Stimulated activated CD4-positive, alpha-beta T cell treated with anti-CD3 and anti-CD28 coated beads, Interleukin-2, amount 100 ng/mL, for 24 hours (primary cell): ENCODE data around the gene ALDH1A1.

Experiments used
- DNase-seq, 2 donors: peaks; one replicate each; pipeline ENCODE4 v3.0.0-alpha.2; 2020

The ALDH1A1 gene

DNA sequence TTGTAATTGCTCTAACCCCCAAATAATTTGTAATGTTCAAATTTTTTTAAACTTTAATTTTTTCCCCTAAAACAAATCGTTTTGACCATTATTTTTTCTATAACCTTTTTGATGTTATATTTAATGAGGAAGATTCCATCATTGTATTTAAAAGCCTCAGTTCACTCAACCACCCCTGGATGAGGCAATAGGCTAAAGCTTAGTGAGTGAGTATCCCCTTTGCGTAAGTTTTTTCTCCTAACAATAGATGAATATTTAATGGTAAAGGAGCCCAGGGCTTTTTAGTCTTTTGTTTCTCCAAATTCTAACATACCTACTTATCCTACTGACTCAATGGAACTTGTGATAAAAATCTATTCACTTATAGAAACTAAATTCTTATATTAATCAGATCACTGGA is 38.1 kb downstream of the ALDH1A1 start:
- DNase-seq = no peak

DNA sequence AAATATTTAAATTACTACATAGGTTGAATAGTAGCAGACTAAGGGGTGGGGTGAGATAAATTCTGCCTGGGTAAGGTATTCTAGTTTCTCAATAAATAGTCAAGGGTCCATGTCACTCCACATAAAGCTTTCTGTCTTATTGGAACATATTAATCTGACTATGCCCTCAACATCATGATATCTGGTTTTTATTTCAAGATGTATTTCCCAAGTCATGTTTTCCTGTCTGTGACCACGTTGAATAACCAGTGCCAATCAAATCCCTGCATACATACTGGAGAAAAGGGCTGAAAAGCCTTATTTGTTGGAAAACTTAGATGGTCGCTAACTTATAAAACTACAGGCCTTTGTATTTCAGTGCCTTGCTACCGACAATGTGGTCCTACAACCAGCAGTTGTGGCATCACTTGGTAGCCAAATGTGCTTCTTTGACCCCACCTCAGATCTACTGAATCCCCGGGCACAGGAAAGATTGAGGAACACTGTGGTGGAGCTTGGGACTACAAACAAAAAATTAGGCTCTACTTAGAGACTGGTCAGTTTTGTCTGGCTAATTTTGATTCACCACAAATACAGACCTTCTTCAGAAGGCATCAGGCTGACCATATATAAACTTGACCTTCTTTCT is 39.4 kb downstream of the ALDH1A1 start:
- no peak for DNase-seq

DNA sequence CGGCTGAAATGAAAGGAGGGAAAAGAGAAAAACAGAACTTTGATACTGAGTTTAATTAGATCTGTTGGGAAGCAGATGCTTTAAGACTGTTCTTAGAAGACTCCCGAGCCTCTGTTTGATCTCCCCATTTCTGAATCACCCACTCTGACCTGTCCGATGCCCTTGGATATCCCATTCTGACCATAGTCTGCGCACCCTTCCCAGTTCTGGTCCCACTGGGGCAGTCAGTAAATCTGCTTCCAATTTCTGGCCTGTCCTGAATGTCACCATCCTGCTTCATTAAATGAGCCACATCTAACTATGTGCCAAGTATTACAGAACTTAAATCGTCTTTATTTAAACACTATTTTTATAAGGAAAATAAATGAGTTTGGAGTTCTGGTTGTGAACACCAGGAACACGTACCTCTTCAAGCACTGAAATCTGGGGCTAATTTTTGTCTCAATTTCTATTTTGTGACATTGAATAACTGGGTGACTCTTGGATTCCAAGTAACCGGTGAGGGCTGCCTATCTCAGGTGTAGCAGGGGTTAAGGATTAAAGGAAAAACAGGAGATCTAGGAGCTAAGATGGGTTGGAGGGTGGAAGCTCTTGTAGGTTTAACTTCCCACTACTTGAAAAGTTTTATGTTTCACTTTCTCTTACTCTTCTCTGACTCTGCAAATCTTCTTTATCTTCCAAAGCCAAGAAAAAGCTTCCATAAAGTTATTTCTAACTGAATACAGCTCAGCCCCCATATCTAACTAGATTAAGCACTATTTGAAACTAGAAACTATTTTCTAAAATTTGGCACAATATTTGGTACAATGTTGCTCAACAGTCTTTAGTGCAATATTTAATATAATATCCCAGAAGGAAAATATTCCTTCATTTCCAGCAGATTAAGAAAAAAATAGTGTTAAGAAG is 40.1 kb downstream of the ALDH1A1 start:
- DNase-seq = no peak

DNA sequence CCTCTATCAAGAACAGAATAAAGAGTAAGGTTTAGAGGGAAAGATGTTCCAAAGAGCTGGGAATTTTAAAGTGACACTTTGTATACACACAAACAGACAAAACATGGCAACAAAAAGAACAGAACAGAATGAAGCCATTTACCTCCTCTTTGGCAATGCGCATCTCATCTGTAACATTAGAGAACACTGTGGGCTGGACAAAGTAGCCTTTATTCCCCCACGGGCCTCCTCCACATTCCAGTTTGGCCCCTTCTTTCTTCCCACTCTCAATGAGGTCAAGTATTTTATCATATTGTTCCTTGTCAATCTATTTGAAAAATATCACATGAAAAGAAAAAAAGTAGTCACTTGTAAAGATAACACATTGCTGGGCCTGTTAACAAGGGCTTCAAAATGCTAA is 41.0 kb downstream of the ALDH1A1 start:
- DNase-seq = no peak

DNA sequence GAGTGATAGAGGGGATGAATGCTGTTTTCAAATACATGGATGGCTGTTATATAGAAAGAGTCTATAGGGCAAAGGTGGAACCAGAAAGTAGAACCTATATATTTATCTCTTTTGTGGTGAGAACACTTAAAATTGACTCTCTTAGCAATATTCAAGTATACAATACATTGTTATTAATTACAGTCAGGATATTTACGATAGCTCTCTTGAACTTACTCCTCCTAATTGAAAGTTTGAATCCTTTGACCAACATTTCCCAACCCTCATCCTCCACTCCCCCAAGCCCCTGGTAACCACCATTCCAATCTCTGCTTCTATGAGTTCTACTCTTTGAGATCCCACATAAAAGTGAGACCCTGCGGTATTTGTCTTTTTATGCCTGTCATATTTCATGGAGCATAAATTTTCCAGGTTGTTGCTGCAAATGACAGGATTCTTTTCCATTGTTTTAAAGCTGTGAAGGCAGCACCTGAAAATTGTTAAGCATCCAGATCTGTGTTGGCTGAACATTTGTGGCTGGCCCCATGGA is 41.5 kb downstream of the ALDH1A1 start:
- DNase-seq = no peak

DNA sequence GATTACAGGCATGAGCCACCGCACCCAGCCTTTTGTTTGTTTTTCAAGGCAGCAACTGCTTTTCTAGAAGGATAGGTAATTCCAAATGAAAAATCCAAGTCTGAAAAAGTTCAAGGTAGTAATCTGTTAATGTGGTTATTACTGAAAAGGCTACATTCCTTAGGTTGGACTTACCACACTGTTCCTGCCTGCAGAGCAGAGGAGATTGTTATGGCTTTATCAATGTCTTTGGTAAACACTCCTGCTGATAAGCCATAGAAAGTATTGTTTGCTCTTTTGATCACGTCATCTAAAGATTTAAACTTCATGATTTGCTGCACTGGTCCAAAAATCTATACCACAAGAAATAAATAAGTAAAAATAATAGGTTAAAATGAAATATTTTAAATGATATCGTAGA is 43.4 kb downstream of the ALDH1A1 start:
- no peak for DNase-seq

DNA sequence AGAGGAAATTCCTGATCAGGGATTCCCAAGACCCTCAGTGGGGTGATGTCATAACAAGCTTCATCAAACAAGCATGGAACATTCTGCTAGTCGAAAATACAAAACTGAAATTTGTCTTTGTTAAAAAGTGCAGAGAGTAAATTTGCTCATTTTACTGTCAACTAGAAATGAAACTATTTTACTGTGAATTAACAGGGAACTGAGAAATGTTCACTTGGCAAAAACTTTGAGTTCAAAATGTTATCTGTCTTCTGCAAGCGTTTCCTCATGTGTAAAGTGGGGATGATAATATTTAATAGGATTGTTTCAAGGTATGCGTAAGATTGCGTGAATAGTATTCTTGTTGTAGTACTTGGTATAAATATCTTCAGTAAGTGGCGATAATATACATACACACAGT is 45.4 kb downstream of the ALDH1A1 start:
- DNase-seq = no peak

DNA sequence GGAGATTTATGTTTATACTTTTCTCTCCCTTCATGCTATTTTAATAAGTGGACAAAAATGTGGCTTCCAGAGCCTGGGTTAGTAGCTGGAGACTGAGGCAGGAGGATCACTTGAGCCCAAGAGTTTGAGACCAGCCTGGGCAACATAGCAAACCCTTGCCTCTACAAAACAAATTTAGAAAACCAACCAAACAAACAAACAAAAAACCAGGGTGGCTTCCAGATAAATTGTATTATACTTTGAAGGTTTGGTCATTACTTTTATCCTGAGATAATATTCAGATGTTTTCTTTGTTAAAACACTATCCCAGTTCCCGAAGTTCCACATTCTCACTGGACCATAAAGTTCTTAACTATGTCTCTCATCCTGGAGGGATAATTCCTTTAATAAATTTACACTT is 46.0 kb downstream of the ALDH1A1 start:
- no peak for DNase-seq

DNA sequence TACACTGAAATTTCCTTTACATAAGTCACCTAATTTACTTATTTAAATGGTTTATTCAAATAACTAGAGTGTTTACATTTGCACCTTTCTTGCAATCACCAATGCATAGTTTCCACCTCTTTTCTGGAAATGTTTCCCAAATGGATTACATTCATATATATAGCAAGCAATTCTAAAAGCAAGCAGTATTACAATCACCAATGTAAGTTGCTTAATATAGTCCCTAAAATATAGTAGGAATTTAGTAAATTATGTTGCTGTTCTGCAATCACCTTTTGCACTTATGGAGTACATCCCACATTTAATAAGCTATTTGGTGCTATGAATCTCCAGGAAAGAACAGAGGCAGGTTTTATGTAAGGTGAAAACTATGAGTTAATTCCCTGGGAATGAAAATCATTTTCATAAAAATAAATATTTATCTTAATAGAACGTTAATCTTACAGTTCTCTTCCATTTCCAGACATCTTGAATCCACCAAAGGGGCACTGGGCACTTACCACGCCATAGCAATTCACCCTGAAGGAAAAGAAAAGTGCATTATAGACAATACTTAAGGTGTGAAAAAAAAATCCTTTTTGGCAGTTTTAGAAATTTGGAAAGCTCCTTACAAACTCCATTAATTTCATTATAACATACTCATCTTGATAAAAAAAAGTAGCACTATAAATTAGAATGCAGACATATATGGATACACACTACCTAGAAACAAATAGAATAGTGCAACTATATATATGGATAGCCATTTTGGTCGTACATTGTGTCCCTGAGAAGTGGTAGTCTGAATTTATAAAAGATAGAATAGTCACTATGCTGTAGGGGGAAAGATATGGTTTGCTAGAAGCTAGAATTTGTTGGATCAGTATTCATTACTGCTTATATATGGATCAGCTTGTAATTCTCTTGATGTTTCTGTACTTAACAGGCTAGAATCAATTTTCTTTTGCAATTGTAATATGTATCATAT is 47.1 kb downstream of the ALDH1A1 start:
- DNase-seq = no peak

DNA sequence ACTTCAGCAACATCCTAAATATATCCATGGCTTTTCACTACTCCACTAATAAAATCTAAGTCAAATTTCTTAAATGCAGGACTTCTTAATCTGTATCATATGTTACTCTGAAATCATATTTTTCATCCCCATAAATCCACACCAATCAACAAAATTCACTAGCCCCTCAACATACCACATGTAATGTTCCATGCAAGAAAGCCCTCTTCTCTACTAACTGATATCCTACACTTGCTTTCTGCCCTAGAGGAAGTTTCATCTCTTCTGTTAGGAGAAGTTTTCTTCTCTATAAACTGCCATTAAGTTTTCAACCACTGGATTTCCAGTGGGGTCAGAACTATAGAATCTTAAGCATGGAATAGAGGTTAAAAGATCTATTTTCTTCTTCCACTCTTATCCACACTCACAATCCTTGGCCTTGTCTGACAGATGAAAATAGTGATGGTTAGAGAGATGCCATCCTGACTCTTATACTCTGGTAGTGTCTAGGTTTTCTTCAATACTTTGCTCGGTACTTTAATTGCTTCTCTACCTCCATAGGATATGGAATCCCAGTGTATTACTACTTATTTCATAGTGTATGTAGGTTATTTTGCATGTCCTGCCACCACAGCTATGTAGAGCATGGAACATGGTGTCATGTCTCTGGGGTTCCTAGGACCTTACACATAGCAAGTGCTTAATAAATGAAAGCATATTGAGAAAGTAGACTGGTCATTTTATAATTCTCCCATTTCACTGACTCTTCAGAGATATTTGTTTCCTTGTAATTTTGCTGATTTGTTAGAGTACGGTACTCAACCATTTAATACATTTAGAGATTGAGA is 48.4 kb downstream of the ALDH1A1 start:
- DNase-seq = no peak

DNA sequence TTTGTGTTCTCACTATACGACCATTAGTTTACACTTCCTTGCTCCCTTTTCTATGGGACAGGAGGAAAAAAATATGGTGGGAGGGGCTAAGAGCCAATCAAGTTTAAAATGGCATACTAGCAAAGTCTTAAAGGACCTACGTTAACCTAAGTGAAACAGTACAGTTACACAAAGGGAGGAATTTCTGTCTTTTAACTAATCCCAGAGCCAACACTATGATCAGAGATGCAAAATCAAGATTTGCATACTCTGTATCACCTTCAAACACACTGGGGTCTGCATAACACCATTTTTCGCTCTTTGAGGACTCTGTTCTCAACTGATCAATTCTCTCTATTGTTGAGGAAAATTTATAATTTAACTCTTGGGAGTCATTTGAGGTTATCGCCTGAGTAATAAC is 49.8 kb downstream of the ALDH1A1 start:
- no peak for DNase-seq

DNA sequence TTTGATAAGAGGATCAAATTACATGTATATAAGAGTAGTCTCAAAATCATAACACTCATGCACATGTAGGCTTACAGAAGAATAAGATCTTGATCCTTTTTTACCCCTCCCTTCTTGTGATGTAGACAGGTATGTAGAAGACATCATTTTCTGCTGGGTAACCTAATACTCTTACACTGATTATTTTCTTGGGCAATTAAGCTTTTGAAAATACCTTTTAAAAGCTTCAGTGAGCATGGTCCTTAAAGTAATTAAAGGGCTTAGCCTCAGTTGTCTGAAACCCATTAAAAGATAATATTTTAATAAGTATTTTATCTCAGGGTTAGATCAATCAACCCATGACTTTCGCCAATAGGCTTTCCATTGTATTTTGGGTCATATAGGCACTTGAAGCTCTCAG is 50.6 kb downstream of the ALDH1A1 start:
- DNase-seq = no peak

DNA sequence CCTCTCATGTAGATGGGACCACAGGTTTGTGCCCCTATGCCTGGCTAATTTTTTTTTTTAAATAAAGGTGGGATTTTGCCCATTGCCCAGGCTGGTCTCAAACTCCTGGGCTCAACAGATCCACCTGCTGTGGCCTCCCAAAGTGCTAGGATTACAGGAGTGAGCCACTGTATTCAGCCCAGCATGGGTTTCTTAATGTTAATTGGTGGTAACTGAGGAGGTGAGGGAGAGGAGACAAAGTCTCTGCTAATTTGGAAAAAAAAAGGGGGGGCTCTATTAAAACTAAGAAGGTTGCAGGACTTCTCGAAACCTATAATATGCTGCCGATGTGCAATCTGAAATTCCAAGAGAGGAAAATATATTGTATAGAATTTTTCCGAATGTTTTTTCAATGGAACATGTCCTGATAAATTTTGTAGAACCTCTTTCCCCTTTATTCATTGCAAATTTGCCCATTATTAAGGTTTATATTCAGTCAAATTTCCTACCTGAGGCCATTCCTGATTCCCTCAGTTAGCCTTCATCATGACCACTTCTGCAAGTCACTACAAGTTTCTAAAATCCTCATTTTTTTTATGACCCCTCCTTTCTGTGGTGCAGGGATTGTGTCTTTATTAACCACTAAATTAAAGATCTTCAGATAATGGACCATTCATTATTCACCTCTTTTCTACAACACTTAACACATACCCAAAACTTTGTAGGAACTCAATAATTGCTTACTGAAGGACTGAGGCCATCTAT is 52.9 kb downstream of the ALDH1A1 start:
- no peak for DNase-seq

DNA sequence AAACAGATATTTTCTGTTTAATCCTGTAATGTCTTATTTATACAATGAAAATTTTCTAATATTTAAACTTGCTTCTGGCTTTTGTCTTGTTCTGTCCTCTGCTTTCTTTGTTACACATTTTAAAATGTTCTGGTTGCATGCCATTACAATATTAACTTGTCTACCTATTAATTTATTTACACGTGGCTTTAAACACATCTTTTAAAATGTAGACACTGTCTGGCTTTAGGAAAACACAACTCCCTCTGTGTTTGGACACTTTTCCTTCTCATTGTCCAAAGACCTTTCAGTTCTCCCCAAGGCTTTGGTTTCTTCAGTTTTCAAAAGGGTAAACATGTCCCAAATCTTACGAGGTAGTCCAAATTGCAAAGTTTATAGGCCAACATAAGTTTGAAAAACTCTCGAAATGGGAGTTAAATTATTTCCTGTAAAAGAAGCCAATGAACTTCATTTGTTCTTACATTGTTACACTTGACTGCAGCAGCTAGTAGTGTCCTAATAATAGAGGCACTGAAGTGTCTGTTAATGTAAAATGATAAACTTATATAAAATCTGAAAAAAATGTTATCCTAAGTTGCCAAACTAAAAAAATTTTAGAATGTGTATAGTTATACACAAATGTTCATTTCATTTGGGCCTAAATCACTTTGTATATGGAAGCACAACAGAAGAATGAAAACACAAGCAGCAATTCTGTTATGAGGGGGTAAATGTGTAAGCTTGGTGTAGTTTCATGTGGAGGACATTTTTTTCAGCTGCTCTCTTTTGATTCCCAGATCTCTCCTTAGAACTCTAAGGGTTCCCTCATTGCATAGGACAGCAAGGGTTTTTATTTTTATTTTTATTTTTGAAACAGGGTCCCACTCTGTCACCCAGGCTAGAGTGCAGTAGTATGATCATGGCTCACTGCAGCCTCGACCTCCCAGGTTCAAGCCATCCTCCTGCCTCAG is 53.8 kb downstream of the ALDH1A1 start:
- DNase-seq = no peak

DNA sequence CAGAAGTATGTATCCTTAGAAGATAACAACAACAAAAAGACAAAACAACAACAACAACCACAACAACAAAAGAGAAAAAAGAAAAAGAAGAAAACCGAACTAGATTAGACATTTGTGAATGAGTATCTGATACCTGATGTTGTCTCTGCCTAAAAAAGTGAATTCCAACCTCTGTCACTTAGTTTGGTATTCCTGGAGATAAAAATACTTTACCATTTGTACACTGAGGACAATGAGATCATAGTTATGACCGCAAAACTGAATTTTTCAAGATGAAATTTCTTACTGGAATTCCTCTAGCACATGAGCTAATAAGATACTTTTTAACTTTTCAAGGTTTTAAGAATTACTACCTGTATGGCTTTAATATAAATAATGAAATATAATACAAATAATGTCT is 54.5 kb downstream of the ALDH1A1 start:
- no peak for DNase-seq

DNA sequence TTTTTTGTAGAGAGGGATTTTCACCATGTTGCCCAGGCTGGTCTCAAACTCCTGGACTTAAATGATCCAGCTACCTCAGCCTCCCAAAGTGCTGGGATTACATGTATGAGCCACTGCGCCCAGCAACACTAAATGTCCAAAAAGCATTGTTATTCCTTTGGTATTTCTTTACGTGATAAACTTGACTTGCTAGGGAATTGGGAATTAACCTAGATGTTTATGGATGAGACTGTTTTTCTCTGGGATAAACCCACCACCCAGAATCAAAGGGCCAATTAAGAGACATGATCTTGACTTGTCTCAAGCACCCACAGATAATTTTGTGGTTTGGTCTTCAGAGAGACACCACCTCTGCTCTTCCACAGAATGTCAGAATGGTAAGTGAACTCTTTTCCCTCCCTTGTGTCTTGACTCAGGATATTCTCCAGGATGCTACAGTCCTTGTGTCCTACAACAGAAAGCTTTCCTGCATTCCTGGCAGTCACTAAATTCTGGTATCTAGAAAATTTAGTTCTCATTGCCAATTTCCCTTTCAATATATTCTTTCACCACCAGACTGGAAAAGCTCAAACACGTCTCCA is 55.7 kb downstream of the ALDH1A1 start:
- DNase-seq = no peak

DNA sequence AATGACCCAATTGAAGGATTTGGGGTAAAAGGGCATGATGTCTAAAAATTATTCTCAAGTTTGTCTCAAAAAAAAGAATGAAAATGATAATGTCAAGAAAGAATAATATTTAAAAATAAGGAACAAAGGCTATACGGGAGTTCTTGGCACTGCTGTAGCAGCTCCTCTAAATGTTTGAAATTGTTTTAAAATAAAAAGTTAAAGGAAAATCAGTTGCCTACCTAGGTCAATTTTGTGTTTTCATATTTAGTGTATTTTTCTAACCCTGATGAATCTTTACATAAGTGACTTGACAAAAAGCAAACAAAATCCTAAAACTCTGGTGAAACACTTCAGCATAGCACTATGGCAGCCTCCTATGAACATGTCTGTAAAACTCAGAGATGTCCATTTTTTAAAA is 56.4 kb downstream of the ALDH1A1 start:
- no peak for DNase-seq

DNA sequence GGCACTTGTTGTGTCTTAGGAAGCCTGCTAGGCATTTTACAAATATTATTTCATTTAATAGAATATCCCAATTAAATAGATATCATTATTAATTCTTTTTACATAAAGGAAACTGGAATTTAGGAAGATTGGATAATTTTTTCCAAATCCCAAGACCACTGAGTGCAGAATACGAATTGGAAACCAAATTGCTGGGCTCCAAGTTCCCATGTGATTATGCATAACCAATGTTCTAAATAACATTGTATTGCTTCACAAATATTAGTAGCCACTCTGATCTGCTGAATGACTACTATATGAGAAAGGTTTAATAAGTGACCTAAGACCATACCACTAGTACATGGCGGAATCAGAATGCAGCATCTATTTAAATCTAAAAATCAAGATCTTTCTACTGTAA is 57.7 kb downstream of the ALDH1A1 start:
- no peak for DNase-seq

DNA sequence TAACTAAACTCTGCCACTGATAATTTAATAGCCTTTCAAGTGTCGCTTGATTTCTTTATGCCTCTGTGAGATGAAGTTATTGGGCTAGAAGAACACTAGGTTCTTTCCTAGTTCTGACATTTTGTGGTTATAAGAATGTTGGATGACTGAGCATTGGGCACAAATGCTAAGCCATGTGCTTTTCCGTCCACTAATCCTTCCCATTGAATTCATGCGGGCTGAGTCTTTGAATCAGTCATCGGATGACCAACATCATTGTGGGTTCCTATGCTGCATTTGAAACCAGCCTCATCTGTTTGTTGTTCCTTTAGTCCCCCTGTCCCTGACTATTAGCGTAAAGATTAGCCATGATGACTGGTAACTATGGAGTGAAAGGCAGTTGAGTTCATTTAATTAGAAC is 58.5 kb downstream of the ALDH1A1 start:
- DNase-seq = no peak

DNA sequence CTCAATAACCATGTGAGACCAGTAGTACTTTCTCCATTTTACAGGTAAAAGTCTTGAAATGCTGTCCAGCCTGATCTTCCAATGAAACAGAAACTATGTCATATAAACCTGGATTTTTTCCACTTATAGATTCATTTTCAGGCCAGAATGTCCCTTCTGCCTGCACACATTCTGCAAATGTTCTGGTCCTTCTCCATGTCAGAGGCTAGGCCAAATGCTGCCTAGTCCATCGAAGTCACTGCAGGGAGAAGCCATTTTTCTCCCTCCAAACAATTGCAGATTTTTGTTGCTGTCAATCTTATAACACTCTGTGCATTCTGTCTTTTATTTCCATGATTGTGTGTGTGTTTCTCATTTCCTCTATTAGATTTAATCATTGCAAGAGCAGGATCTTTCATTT is 59.4 kb downstream of the ALDH1A1 start:
- DNase-seq = no peak
